Activated T-helper 2 cell treated with anti-CD3 and anti-CD28 coated beads, Interferon-gamma antibody, Interleukin-2, Interleukin-4, amounts not matched to agents 10 μg/mL and 5 μg/mL and 100 μg/mL, durations not matched to agents 14 hours and 24 hours and 36 hours (primary cell): ENCODE results near the gene MMP28. TPM values are rescaled to one million over a fixed set of nuclear protein-coding genes. Genes with fewer than 3 reads are reported as not detected.

Experiments used
- DNase-seq: peaks from one replicate; pipeline ENCODE4 v3.0.0; 2021; ENCODE audit warnings: low spot score
- H3K27ac Mint-ChIP-seq: one replicate; pipeline ENCODE4 v1.8.0; 2021; ENCODE audit warnings: mixed read lengths
- H3K27me3 Mint-ChIP-seq: one replicate; pipeline ENCODE4 v1.8.0; 2021; ENCODE audit warnings: low read depth, mixed read lengths
- H3K36me3 Mint-ChIP-seq: one replicate; pipeline ENCODE4 v1.8.0; 2021; ENCODE audit warnings: low read depth, mixed read lengths
- H3K4me1 Mint-ChIP-seq: one replicate; pipeline ENCODE4 v1.8.0; 2021; ENCODE audit warnings: low read depth, mixed read lengths
- H3K4me3 Mint-ChIP-seq: one replicate; pipeline ENCODE4 v1.8.0; 2021; ENCODE audit warnings: low read depth, mild to moderate bottlenecking, moderate library complexity, mixed read lengths
- H3K9me3 Mint-ChIP-seq: one replicate; pipeline ENCODE4 v1.8.0; 2021; ENCODE audit warnings: mixed read lengths
- intact Hi-C: fragments of 100-400 bp; cut with micrococcal nuclease; formaldehyde crosslinking; loops from one replicate; pipeline ENCODE4 v1.15.1; 2023
- total RNA-seq: library from RNA; stranded (reverse); gene quantifications from 2 replicates; pipeline ENCODE4 v1.2.3, GENCODE V29; 2022

MMP28 gene
- total RNA-seq, 1 donor from 2014 or later = not detected

DNA sequence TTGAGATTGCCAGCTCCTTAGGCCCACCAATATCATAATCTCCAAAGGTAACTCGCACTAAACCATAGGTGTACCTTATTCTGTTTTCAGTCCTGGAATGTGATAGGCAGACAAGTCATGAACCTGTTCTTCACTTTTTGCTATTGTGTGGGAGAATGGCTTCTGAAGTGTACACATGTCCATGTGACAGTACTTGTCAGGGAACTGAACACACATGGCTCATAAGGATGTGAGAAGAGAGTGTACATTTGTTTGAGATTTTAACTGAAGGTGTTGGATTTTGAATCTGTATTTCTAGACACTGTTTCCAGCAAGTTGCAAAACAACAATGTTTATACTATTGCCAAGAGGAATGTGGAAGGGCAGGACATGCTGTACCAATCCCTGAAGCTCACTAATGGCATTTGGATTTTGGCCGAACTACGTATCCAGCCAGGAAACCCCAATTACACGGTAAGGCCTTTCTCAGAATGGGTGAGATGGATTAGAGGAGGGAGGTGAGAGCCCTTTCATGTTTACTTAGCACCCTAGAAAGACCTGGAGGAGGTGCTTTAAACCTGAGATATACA lies 78.5 kb downstream of the MMP28 start:
- no peak for DNase-seq
- Mint-ChIP-seq H3K36me3 (peaks cover 47% of the 10 kb centered on the region), H3K4me1 (peaks cover 3% of the 10 kb centered on the region), H3K27ac (no peak overlapping the region), H3K4me3 (no peak overlapping the region), H3K9me3 (no peaks in the 10 kb centered on the region), H3K27me3 (no peaks in the 10 kb centered on the region)
- intact Hi-C loops = no loop called here

DNA sequence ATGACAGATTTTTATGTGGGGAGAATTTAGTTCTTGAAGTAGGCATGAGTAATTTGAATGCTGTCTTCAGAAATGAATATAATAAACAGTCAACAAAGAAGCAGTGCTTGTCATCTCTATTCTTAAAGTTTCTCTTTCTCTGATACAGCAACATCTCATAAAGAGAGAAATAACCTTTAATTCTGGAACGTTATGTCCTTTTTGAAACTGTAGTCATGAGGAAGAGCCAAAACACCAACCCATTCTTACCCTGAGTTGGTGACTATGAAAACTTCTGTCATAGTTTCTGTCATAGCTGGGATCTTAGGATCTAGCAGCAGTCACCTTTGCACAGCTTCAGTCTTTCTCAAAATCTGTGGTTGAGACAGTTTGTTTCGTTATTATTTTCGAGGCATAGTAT lies 79.3 kb downstream of the MMP28 start:
- no peak overlapping the region for H3K27ac Mint-ChIP-seq
- peaks cover 44% of the 10 kb centered on the region for H3K36me3 Mint-ChIP-seq
- no peaks in the 10 kb centered on the region for H3K27me3 Mint-ChIP-seq
- H3K4me3 Mint-ChIP-seq = no peak overlapping the region
- H3K9me3 Mint-ChIP-seq = no peaks in the 10 kb centered on the region
- DNase-seq = no peak
- intact Hi-C loops = no loop called here
- H3K4me1 Mint-ChIP-seq = peaks cover 3% of the 10 kb centered on the region

Other genes with a start within 250 kb of the MMP28 start
- gene SLFN14, start 234.8 kb downstream of the MMP28 start, total RNA-seq = not detected in 2 replicates
- gene PEX12, start 217.1 kb downstream of the MMP28 start, total RNA-seq = 4.5 and 4.8 TPM in 2 replicates
- 177 and 194 TPM in 2 replicates for gene AP2B1, start 208.3 kb downstream of the MMP28 start, total RNA-seq
- gene RASL10B, start 64.0 kb downstream of the MMP28 start, total RNA-seq = 0.94 and 1.2 TPM in 2 replicates
- gene GAS2L2, start 42.4 kb downstream of the MMP28 start, total RNA-seq = not detected in 2 replicates
- not detected in 2 replicates for gene C17orf50, start 34.8 kb downstream of the MMP28 start, total RNA-seq
- 315 and 321 TPM in 2 replicates for gene TAF15, start 13.8 kb upstream of the MMP28 start, total RNA-seq
- 0.14 and 0.16 TPM in 2 replicates for gene HEATR9, start 73.2 kb upstream of the MMP28 start, total RNA-seq
- gene CCL5, start 84.7 kb upstream of the MMP28 start, total RNA-seq = 28.1 and 28.9 TPM in 2 replicates
- gene RDM1, start 135.1 kb upstream of the MMP28 start, total RNA-seq = 4.5 and 5.3 TPM in 2 replicates
- gene LYZL6, start 148.1 kb upstream of the MMP28 start, total RNA-seq = not detected in 2 replicates
- not detected in 2 replicates for gene CCL16, start 185.9 kb upstream of the MMP28 start, total RNA-seq
- not detected in 2 replicates for gene CCL14, start 191.1 kb upstream of the MMP28 start, total RNA-seq
- gene CCL15, start 205.9 kb upstream of the MMP28 start, total RNA-seq = not detected in 2 replicates
- gene CCL23, start 222.3 kb upstream of the MMP28 start, total RNA-seq = not detected in 2 replicates